Sigmoid colon (tissue), 7 donors: ENCODE data around the gene CADM2. TPM values are rescaled to one million over a fixed set of nuclear protein-coding genes. Genes with fewer than 3 reads are reported as not detected.

Source experiments
- DNase-seq: peaks from one replicate; pipeline ENCODE4 v3.0.0-alpha.2; 2019
- H3K27ac ChIP-seq, 4 donors: fragments of 200-600 bp; sonication (generic); one replicate each; pipeline ENCODE4 v1.5.1; 2016 to 2019; ENCODE audit warnings: mild to moderate bottlenecking in 1 of 4
- H3K27me3 ChIP-seq, 3 donors: fragments of 200-600 bp; sonication (generic); one replicate each; pipeline ENCODE4 v1.5.1; 2019; ENCODE audit warnings: mild to moderate bottlenecking in 1 of 3
- H3K36me3 ChIP-seq, 4 donors: fragments of 200-600 bp; sonication (generic); one replicate each; pipeline ENCODE4 v1.5.1; 2016 to 2019
- H3K4me1 ChIP-seq, 4 donors: fragments of 200-600 bp; sonication (generic); one replicate each; pipeline ENCODE4 v1.5.1; 2017 to 2019
- H3K4me3 ChIP-seq, 4 donors: fragments of 200-600 bp; sonication (generic); one replicate each; pipeline ENCODE4 v1.5.1; 2017 to 2019; ENCODE audit warnings: mild to moderate bottlenecking in 2 of 4, moderate library complexity in 1 of 4
- H3K9me3 ChIP-seq, 4 donors: fragments of 200-600 bp in 3 of 4; sonication (generic) in 3 of 4; one replicate each; pipeline versions ENCODE4 v1.5.1 to v1.6.1; 2013 to 2019
- EP300 ChIP-seq, 4 donors: sonication (generic); formaldehyde crosslinking; IDR thresholded peaks; one replicate each; pipeline ENCODE4 v1.6.1; 2017; ENCODE audit warnings: antibody characterized with exemption in 4 of 4
- POLR2A ChIP-seq, 2 donors: fragments of 450-650 bp; IDR thresholded peaks; one replicate each; pipeline ENCODE4 v1.6.1; 2016; ENCODE audit warnings: antibody characterized with exemption in 2 of 2, mild to moderate bottlenecking in 2 of 2, moderate library complexity in 2 of 2
- POLR2AphosphoS5 ChIP-seq, 4 donors: sonication (generic); formaldehyde crosslinking; IDR thresholded peaks; one replicate each; pipeline ENCODE4 v1.6.1; 2017; ENCODE audit warnings: antibody characterized with exemption in 4 of 4
- WGBS, 2 donors: extraction: QIAGEN DNeasy Blood & Tissue Kit; methylation state at CpG; one replicate each; pipeline ENCODE4 v1.1.7; 2013; 5-methylcytosine and 5-hydroxymethylcytosine counted together
- intact Hi-C: fragments of 100-400 bp; cut with DNase I; formaldehyde crosslinking; loops from one replicate; pipeline ENCODE4 v1.15.1; 2023
- polyA plus RNA-seq, 3 donors: library from polyadenylated mRNA; stranded (reverse); fragments of 200-250 nt; gene quantifications; one replicate each; pipeline ENCODE4 v1.2.3, GENCODE V29; 2013
- total RNA-seq, 4 donors: library from RNA; depleted of rRNA; stranded (reverse); fragments of >200 nt; gene quantifications; one replicate each; pipeline ENCODE4 v1.1.0, GENCODE V29; 2016
- TF ChIP-seq, protein P1 (sequence below), 4 experiments: fragments of 450-650 bp in 3 of 4; fragments of 200-600 bp in 1 of 4; IDR thresholded peaks; one replicate each; pipeline ENCODE4 v1.5.1; 2016 to 2019; ENCODE audit warnings: antibody characterized with exemption in 4 of 4, mild to moderate bottlenecking in 3 of 4, moderate library complexity in 2 of 4
- donor health status: healthy with polysubstance abuse.
- donor health status: Bipolar disorder and iron deficiency.
- donor health status: healthy.

Gene CADM2
- total and polyA plus RNA-seq, 7 donors, result 0.46 to 22.8 (median 12.8) TPM

DNA sequence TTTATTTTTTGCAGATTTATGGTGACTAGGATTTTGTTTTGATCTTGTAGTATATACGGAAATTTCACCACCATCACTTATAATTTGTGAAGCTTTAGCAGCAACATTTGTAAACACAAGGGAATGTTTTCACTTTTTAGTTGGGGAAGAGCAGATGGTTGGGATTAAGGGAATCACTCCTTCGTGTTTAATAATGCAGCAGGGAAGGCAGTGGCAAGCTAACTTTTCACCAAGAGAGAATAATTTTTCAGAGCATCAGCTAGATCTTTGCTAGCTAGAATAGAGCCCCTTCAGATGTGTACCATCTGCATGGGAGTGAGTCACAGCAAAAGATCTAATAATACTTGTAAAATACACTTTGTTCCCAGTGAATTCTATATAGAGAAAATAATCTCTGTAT is 632.7 kb downstream of the CADM2 start:
- DNase-seq, result no peak
- no peak overlapping the region for H3K27ac ChIP-seq
- intact Hi-C loops, result no loop called here
- H3K36me3 ChIP-seq, result no peaks in the 10 kb centered on the region
- H3K4me1 ChIP-seq, result no peaks in the 10 kb centered on the region
- no peak overlapping the region for H3K4me3 ChIP-seq
- WGBS, 2 donors, result 39 to 68% methylated on average over 2 of the region's 2 CpGs
- no peaks in the 10 kb centered on the region for H3K9me3 ChIP-seq
- H3K27me3 ChIP-seq, result no peaks in the 10 kb centered on the region
- TF ChIP-seq POLR2AphosphoS5 (IDR thresholded peaks at IDR 0.05), result no peak
- TF ChIP-seq, protein P1, sequence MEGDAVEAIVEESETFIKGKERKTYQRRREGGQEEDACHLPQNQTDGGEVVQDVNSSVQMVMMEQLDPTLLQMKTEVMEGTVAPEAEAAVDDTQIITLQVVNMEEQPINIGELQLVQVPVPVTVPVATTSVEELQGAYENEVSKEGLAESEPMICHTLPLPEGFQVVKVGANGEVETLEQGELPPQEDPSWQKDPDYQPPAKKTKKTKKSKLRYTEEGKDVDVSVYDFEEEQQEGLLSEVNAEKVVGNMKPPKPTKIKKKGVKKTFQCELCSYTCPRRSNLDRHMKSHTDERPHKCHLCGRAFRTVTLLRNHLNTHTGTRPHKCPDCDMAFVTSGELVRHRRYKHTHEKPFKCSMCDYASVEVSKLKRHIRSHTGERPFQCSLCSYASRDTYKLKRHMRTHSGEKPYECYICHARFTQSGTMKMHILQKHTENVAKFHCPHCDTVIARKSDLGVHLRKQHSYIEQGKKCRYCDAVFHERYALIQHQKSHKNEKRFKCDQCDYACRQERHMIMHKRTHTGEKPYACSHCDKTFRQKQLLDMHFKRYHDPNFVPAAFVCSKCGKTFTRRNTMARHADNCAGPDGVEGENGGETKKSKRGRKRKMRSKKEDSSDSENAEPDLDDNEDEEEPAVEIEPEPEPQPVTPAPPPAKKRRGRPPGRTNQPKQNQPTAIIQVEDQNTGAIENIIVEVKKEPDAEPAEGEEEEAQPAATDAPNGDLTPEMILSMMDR (IDR thresholded peaks at IDR 0.05), result no peak
- TF ChIP-seq EP300 (IDR thresholded peaks at IDR 0.05), result no peak
- TF ChIP-seq POLR2A (IDR thresholded peaks at IDR 0.05), result no peak

- Histone ChIP-seq H3K9me3 (no peaks in the 10 kb centered on the region), H3K4me1 (no peaks in the 10 kb centered on the region), H3K27ac (no peak overlapping the region), H3K4me3 (no peak overlapping the region), H3K27me3 (no peaks in the 10 kb centered on the region), H3K36me3 (no peaks in the 10 kb centered on the region)
- no peak for DNase-seq
- WGBS, 2 donors, result 84 to 92% methylated on average over 1 of the region's 1 CpG
- TF ChIP-seq EP300 (IDR thresholded peaks at IDR 0.05) (no peak), POLR2A (IDR thresholded peaks at IDR 0.05) (no peak), POLR2AphosphoS5 (IDR thresholded peaks at IDR 0.05) (no peak)
- TF ChIP-seq, protein P1 (IDR thresholded peaks at IDR 0.05), result no peak
- intact Hi-C loops, result no loop called here
These were observed 633.5 kb downstream of the CADM2 start for GRCh38 chr3:85592256-85592655.

GRCh38 chr3:85594676-85595075 is 635.9 kb downstream of the CADM2 start:
- H3K4me1 ChIP-seq, result no peaks in the 10 kb centered on the region
- TF ChIP-seq, protein P1 (IDR thresholded peaks at IDR 0.05), result no peak
- WGBS, 2 donors, result 54 to 77% methylated on average over 1 of the region's 1 CpG
- no peaks in the 10 kb centered on the region for H3K27me3 ChIP-seq
- DNase-seq, result no peak
- no peak overlapping the region for H3K27ac ChIP-seq
- H3K36me3 ChIP-seq, result no peaks in the 10 kb centered on the region
- intact Hi-C loops, result no loop called here
- H3K4me3 ChIP-seq, result no peak overlapping the region
- H3K9me3 ChIP-seq, result no peaks in the 10 kb centered on the region

GRCh38 chr3:85603378-85603777 is 644.6 kb downstream of the CADM2 start:
- no peaks in the 10 kb centered on the region for H3K36me3 ChIP-seq
- DNase-seq, result no peak
- TF ChIP-seq, protein P1 (IDR thresholded peaks at IDR 0.05), result no peak
- no peak for TF ChIP-seq POLR2AphosphoS5 (IDR thresholded peaks at IDR 0.05)
- no peak for TF ChIP-seq POLR2A (IDR thresholded peaks at IDR 0.05)
- TF ChIP-seq EP300 (IDR thresholded peaks at IDR 0.05), result no peak
- H3K4me3 ChIP-seq, result no peak overlapping the region
- intact Hi-C loops, result no loop called here
- H3K9me3 ChIP-seq, result no peaks in the 10 kb centered on the region
- WGBS, 2 donors, result 7 to 66% methylated on average over 1 of the region's 1 CpG
- no peak overlapping the region for H3K27ac ChIP-seq
- no peaks in the 10 kb centered on the region for H3K4me1 ChIP-seq
- H3K27me3 ChIP-seq, result no peaks in the 10 kb centered on the region

GRCh38 chr3:85604641-85605040 is 645.9 kb downstream of the CADM2 start:
- 80 to 88% methylated on average over 3 of the region's 3 CpGs for WGBS, 2 donors
- intact Hi-C loops, result no loop called here
- H3K27ac ChIP-seq, result no peak overlapping the region
- no peaks in the 10 kb centered on the region for H3K36me3 ChIP-seq
- no peaks in the 10 kb centered on the region for H3K27me3 ChIP-seq
- no peaks in the 10 kb centered on the region for H3K4me1 ChIP-seq
- no peak overlapping the region for H3K4me3 ChIP-seq
- no peak for DNase-seq
- no peaks in the 10 kb centered on the region for H3K9me3 ChIP-seq
- TF ChIP-seq, protein P1 (IDR thresholded peaks at IDR 0.05), result no peak
- TF ChIP-seq EP300 (IDR thresholded peaks at IDR 0.05) (no peak), POLR2AphosphoS5 (IDR thresholded peaks at IDR 0.05) (no peak), POLR2A (IDR thresholded peaks at IDR 0.05) (no peak)
